Thyroid gland (tissue), 4 donors: Measurements from ENCODE around the gene SRSF8. TPM values are rescaled to one million over a fixed set of nuclear protein-coding genes. Genes with fewer than 3 reads are reported as not detected.

Experiments used
- DNase-seq, 2 donors: peaks; one replicate each; pipeline ENCODE4 v3.0.0-alpha.2; 2019
- H3K27ac ChIP-seq, 3 donors: fragments of 200-600 bp; sonication (generic); 1 replicate in 2 of 3; 2 replicates in 1 of 3; pipeline ENCODE4 v1.5.1; 2016 to 2019; ENCODE audit warnings: mild to moderate bottlenecking in 1 of 3, moderate library complexity in 1 of 3
- H3K27me3 ChIP-seq: fragments of 200-600 bp; sonication (generic); one replicate; pipeline ENCODE4 v1.5.1; 2019
- H3K36me3 ChIP-seq, 2 donors: fragments of 200-600 bp; sonication (generic); one replicate each; pipeline ENCODE4 v1.5.1; 2016 to 2019
- H3K4me1 ChIP-seq, 2 donors: fragments of 200-600 bp; sonication (generic); one replicate each; pipeline ENCODE4 v1.5.1; 2017 to 2019
- H3K4me3 ChIP-seq, 3 donors: fragments of 200-600 bp; sonication (generic); replicated peaks in 1 of 3; 1 replicate in 2 of 3; 2 replicates in 1 of 3; pipeline ENCODE4 v1.5.1; 2016; ENCODE audit warnings: mild to moderate bottlenecking in 1 of 3
- H3K9me3 ChIP-seq: fragments of 200-600 bp; sonication (generic); one replicate; pipeline ENCODE4 v1.5.1; 2017
- CTCF ChIP-seq, 6 experiments: fragments of 200-600 bp in 3 of 6; fragments of 450-650 bp in 3 of 6; sonication (generic) in 3 of 6; IDR thresholded peaks; one replicate each; pipeline ENCODE4 v1.5.1; 2016 to 2019; ENCODE audit warnings: antibody characterized with exemption in 6 of 6, mild to moderate bottlenecking in 2 of 6, inconsistent platforms in 1 of 6, moderate library complexity in 1 of 6
- POLR2A ChIP-seq, 2 donors: fragments of 450-650 bp; IDR thresholded peaks; one replicate each; pipeline ENCODE4 v1.6.1; 2017; ENCODE audit warnings: antibody characterized with exemption in 2 of 2, mild to moderate bottlenecking in 2 of 2, moderate library complexity in 1 of 2
- WGBS, 2 donors: methylation state at CpG; one replicate each; pipeline ENCODE4 v1.1.5; 2017; 5-methylcytosine and 5-hydroxymethylcytosine counted together
- intact Hi-C: fragments of 100-400 bp; cut with DNase I; formaldehyde crosslinking; loops from one replicate; pipeline ENCODE4 v1.15.1; 2023
- total RNA-seq, 4 donors: library from RNA; depleted of rRNA; stranded (reverse); fragments of >200 nt; gene quantifications; one replicate each; pipeline ENCODE4 v1.2.3, GENCODE V29; 2016

Gene SRSF8
- total RNA-seq, 4 donors from 2014 or later: 42.9 to 53.5 (median 51.8) TPM

- Histone ChIP-seq H3K27ac (peak overlapping the region; percentile 98 to 99 (median 99)), H3K4me3 (peak overlapping the region; percentile 80 to 90 (median 86)), H3K4me1 (peaks cover 9 to 13% of the 10 kb centered on the region in 2 donors), H3K27me3 (no peaks in the 10 kb centered on the region), H3K36me3 (no peaks in the 10 kb centered on the region), H3K9me3 (no peaks in the 10 kb centered on the region)
- TF ChIP-seq CTCF (IDR thresholded peaks at IDR 0.05) (no peak), POLR2A (IDR thresholded peaks at IDR 0.05) (no peak)
- 0% methylated on average over 16 of the region's 16 CpGs for WGBS, 2 donors
- no peak for DNase-seq
- intact Hi-C loops: no loop called here
Observed at GRCh38 chr11:95067841-95068219, 1.1 kb downstream of the SRSF8 start.

- no peaks in the 10 kb centered on the region for H3K27me3 ChIP-seq
- peak; percentile 87 to 89 for DNase-seq
- WGBS, 2 donors: 7 to 8% methylated on average over 5 of the region's 5 CpGs
- H3K27ac ChIP-seq: peak overlapping the region; percentile 98 to 99 (median 99)
- no peaks in the 10 kb centered on the region for H3K36me3 ChIP-seq
- peaks cover 9 to 13% of the 10 kb centered on the region in 2 donors for H3K4me1 ChIP-seq
- peak overlapping the region; percentile 80 to 90 (median 86) for H3K4me3 ChIP-seq
- H3K9me3 ChIP-seq: no peaks in the 10 kb centered on the region
- no peak for TF ChIP-seq CTCF (IDR thresholded peaks at IDR 0.05)
- TF ChIP-seq POLR2A (IDR thresholded peaks at IDR 0.05): peak; percentile 59 to 96
- intact Hi-C loops: no loop called here
Observed at GRCh38 chr11:95068549-95068948, 1.8 kb downstream of the SRSF8 start.

DNA sequence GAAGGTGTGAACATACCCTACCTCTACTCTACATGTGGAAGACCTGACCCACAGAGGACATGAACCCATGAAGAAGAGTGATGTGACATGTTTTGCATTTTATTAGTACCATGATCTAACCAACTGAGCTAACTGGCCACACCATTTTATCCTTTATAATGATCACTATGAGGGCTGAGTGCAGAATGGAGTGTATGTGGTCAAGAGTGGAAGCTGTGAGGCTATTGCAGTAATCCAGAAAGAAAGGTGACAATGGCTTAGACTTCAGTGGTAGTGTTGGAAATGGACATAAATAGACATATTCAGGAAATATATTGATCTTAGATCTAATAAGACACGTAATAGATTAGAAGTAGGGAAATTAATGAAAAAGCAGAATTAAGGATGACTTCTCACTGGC, 3.8 kb downstream of the SRSF8 start:
- TF ChIP-seq CTCF (IDR thresholded peaks at IDR 0.05): no peak
- no peak for TF ChIP-seq POLR2A (IDR thresholded peaks at IDR 0.05)
- DNase-seq: no peak
- Histone ChIP-seq H3K4me3 (no peak overlapping the region), H3K4me1 (peaks cover 22 to 28% of the 10 kb centered on the region in 2 donors), H3K9me3 (no peaks in the 10 kb centered on the region), H3K27me3 (no peaks in the 10 kb centered on the region), H3K27ac (no peak overlapping the region), H3K36me3 (no peaks in the 10 kb centered on the region)
- WGBS, 2 donors: 92 to 94% methylated on average over 1 of the region's 1 CpG
- intact Hi-C loops: loop anchor here (5.0 kb wide), 2 partner anchors 82 to 697 kb away; no protein-coding TSS in a partner anchor

GRCh38 chr11:95072948-95073347, 6.2 kb downstream of the SRSF8 start:
- H3K27me3 ChIP-seq: no peaks in the 10 kb centered on the region
- peaks cover 40 to 44% of the 10 kb centered on the region in 2 donors for H3K4me1 ChIP-seq
- H3K4me3 ChIP-seq: no peak overlapping the region
- no peak for DNase-seq
- no peaks in the 10 kb centered on the region for H3K36me3 ChIP-seq
- no peak for TF ChIP-seq POLR2A (IDR thresholded peaks at IDR 0.05)
- no peak for TF ChIP-seq CTCF (IDR thresholded peaks at IDR 0.05)
- H3K9me3 ChIP-seq: no peaks in the 10 kb centered on the region
- H3K27ac ChIP-seq: no peak overlapping the region
- intact Hi-C loops: loop anchor here (5.0 kb wide), 2 partner anchors 79 to 694 kb away; no protein-coding TSS in a partner anchor

DNA sequence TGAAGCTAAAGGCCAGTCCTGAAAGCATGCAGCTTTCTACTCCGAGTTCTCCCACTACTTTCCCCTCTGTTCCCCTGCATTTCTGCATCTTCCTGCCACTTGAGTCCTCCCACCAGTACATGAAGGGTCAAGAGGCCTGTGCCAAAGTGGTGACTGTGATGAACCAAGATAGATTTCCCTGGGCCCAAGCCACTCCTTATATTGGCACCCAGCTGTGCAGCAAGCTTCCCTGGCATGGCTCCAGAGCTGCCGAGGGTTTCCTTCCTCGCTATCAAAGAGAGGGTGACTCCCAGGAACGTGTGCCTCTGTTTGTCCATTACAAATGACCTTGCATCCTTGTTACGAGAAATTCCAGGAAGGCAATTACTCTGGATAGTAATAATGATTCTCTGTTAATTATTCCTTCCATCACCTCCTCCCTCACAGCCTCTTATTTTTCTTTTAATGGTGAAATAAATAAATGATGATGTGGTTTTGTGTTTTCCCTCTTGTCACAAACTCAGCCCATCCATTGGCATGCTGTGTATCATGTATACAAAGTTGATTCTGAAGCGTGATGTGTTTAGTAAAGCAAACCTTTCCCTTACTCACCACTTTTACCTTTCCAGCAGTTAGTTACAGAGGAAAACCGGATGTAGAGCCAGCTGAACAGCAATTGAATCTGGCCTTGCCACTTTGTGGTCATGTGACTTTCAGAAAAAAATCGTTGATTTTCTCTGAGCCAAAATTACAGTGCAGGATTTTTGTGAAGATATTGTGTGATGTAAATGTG, 8.3 kb downstream of the SRSF8 start:
- DNase-seq: peak; percentile 87 to 91
- 26 to 30% methylated on average over 8 of the region's 8 CpGs for WGBS, 2 donors
- intact Hi-C loops: loop anchor here (5.0 kb wide), 2 partner anchors 77 to 692 kb away; no protein-coding TSS in a partner anchor
- H3K9me3 ChIP-seq: no peaks in the 10 kb centered on the region
- H3K27ac ChIP-seq: peak overlapping the region; percentile 77 to 89 (median 79)
- no peak overlapping the region for H3K4me3 ChIP-seq
- TF ChIP-seq POLR2A (IDR thresholded peaks at IDR 0.05): no peak
- TF ChIP-seq CTCF (IDR thresholded peaks at IDR 0.05): no peak
- peaks cover 32 to 36% of the 10 kb centered on the region in 2 donors for H3K4me1 ChIP-seq
- no peaks in the 10 kb centered on the region for H3K27me3 ChIP-seq
- no peaks in the 10 kb centered on the region for H3K36me3 ChIP-seq
